Mesendoderm (in vitro differentiated cells): Measurements from ENCODE around the gene PAPOLA.
A peak's percentile ranks its signal among the peaks of the same experiment; 100 is the strongest.

ENCODE experiments used
- DNase-seq: peaks from one replicate; pipeline ENCODE4 v3.0.0; 2013
- H2AK5ac ChIP-seq: 2 replicates; pipeline ENCODE4 v1.6.1; 2013; ENCODE audit warnings: low read length, inconsistent platforms
- H2BK120ac ChIP-seq: 2 replicates; pipeline ENCODE4 v1.6.1; 2013; ENCODE audit warnings: low read depth, mild to moderate bottlenecking, low read length, moderate library complexity, mixed read lengths
- H2BK15ac ChIP-seq: replicated peaks from 2 replicates; pipeline ENCODE4 v1.6.1; 2013; ENCODE audit warnings: low read depth, mild to moderate bottlenecking, moderate library complexity
- H2BK5ac ChIP-seq: 2 replicates; pipeline ENCODE4 v1.6.1; 2013; ENCODE audit warnings: low read length, inconsistent platforms
- H3K18ac ChIP-seq: 2 replicates; pipeline ENCODE4 v1.6.1; 2013; ENCODE audit warnings: mild to moderate bottlenecking, low read length, mixed read lengths
- H3K23ac ChIP-seq: one replicate; pipeline ENCODE4 v1.6.1; 2013; ENCODE audit warnings: low read length
- H3K27ac ChIP-seq: 2 replicates; pipeline ENCODE4 v1.5.1; 2013; ENCODE audit warnings: low read depth, mild to moderate bottlenecking, inconsistent platforms, low read length, moderate library complexity
- H3K27me3 ChIP-seq: 2 replicates; pipeline ENCODE4 v1.6.1; 2013; ENCODE audit warnings: low read length, control low read depth, mild to moderate bottlenecking, inconsistent platforms; ENCODE audit not compliant: insufficient read depth, poor library complexity
- H3K36me3 ChIP-seq: 2 replicates; pipeline ENCODE4 v1.6.1; 2013; ENCODE audit warnings: low read length, inconsistent platforms; ENCODE audit not compliant: control insufficient read depth, insufficient read depth
- H3K4ac ChIP-seq: one replicate; pipeline ENCODE4 v1.6.1; 2013; ENCODE audit warnings: low read depth, mild to moderate bottlenecking, low read length, moderate library complexity
- H3K4me1 ChIP-seq: 2 replicates; pipeline ENCODE4 v1.6.1; 2013; ENCODE audit warnings: low read depth, low read length, inconsistent platforms; ENCODE audit not compliant: control insufficient read depth
- H3K4me2 ChIP-seq: 2 replicates; pipeline ENCODE4 v1.6.1; 2013; ENCODE audit warnings: low read length
- H3K4me3 ChIP-seq: 2 replicates; pipeline ENCODE4 v1.5.1; 2013; ENCODE audit warnings: mild to moderate bottlenecking, low read length
- H3K56ac ChIP-seq: one replicate; pipeline ENCODE4 v1.6.1; 2013; ENCODE audit warnings: low read length
- H3K79me1 ChIP-seq: 2 replicates; pipeline ENCODE4 v1.6.1; 2013; ENCODE audit warnings: low read length, inconsistent platforms
- H3K79me2 ChIP-seq: 2 replicates; pipeline ENCODE4 v1.6.1; 2013; ENCODE audit warnings: mild to moderate bottlenecking, low read length; ENCODE audit not compliant: control insufficient read depth, insufficient read depth
- H3K9ac ChIP-seq: 2 replicates; pipeline ENCODE4 v1.6.1; 2013; ENCODE audit warnings: low read length, inconsistent platforms
- H4K5ac ChIP-seq: one replicate; pipeline ENCODE4 v1.6.1; 2013; ENCODE audit warnings: low read length
- H4K8ac ChIP-seq: one replicate; pipeline ENCODE4 v1.6.1; 2013; ENCODE audit warnings: low read depth, mild to moderate bottlenecking, control low read depth, low read length, moderate library complexity
- WGBS: extraction: QIAGEN DNeasy Blood & Tissue Kit; methylation state at CpG from one replicate; pipeline ENCODE4 v1.1.7; 2013; ENCODE audit warnings: low lambda C conversion rate, missing lambda C conversion rate; ENCODE audit not compliant: insufficient coverage; ENCODE audit errors: extremely low coverage; 5-methylcytosine and 5-hydroxymethylcytosine counted together

The PAPOLA gene

DNA sequence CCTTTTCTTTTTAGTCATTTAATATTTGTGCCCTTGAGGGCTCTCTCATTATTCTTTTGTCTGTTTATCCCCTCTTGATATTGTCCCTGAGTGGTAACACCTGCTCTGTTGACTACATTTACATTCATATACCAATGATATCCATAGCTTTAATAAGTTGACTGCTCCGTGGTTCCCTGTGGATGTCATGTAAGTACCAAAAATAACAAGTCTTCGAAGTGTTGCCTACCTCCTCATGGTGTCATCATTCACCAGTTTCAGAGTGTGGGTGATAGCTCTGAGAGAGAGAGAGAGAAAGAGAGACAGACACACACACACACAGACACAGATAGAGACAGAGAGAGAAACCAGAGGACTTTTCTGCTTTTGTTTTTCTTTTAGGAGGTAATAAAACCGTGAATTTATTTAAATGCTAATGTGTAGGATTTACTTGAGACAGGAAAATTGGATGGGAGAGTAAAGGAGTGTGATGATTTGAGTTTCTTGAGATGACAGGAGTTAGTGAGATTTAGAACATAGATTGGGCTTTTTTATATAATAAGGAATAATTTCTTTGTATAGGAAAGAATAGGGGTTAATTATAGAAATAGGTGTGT lies 52.2 kb downstream of the PAPOLA start:
- 100% methylated on average over 1 of the region's 3 CpGs for WGBS
- no peaks in the 10 kb centered on the region for H3K27me3 ChIP-seq
- H2BK120ac ChIP-seq = no peak overlapping the region
- H3K9ac ChIP-seq = no peak overlapping the region
- H3K79me2 ChIP-seq = no peaks in the 10 kb centered on the region
- H3K23ac ChIP-seq = no peak overlapping the region
- H3K18ac ChIP-seq = no peak overlapping the region
- no peak overlapping the region for H3K4me2 ChIP-seq
- no peak overlapping the region for H3K27ac ChIP-seq
- no peaks in the 10 kb centered on the region for H3K79me1 ChIP-seq
- H3K56ac ChIP-seq = no peak overlapping the region
- peaks cover 4% of the 10 kb centered on the region for H3K36me3 ChIP-seq
- no peak overlapping the region for H3K4me3 ChIP-seq
- no peak overlapping the region for H4K5ac ChIP-seq
- no peak overlapping the region for H2BK5ac ChIP-seq
- no peak overlapping the region for H3K4ac ChIP-seq
- no peak overlapping the region for H2AK5ac ChIP-seq
- H2BK15ac ChIP-seq = no peak overlapping the region
- no peak for DNase-seq
- H3K4me1 ChIP-seq = no peaks in the 10 kb centered on the region
- H4K8ac ChIP-seq = no peak overlapping the region

DNA sequence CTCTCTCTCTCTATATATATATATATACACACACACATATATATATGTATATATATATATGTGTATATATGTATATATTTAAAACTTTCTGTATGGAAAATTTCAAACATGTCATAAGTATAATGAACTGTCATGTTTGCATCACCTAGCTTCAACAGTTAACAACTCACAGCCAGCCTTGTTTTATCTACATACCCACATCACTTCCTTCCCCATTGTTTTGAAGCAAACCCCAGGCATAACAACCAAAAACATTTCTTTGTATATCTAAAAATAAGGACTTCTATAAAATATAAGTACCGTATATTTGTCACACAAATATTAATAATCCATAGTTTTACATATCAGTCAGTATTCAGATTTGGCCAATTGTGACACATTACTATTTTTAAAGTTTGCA lies 57.4 kb downstream of the PAPOLA start:
- H2BK5ac ChIP-seq = no peak overlapping the region
- H3K4me3 ChIP-seq = no peak overlapping the region
- no peak overlapping the region for H4K5ac ChIP-seq
- peaks cover 2% of the 10 kb centered on the region for H3K36me3 ChIP-seq
- no peak overlapping the region for H3K56ac ChIP-seq
- DNase-seq = no peak
- H3K4me2 ChIP-seq = no peak overlapping the region
- no peak overlapping the region for H3K4ac ChIP-seq
- no peak overlapping the region for H2AK5ac ChIP-seq
- no peak overlapping the region for H3K9ac ChIP-seq
- H4K8ac ChIP-seq = no peak overlapping the region
- no peaks in the 10 kb centered on the region for H3K79me1 ChIP-seq
- H2BK15ac ChIP-seq = no peak overlapping the region
- H3K79me2 ChIP-seq = no peaks in the 10 kb centered on the region
- H3K23ac ChIP-seq = no peak overlapping the region
- H3K27ac ChIP-seq = no peak overlapping the region
- WGBS = no CpG with 5 or more reads among the region's 1 CpG
- no peak overlapping the region for H2BK120ac ChIP-seq
- no peaks in the 10 kb centered on the region for H3K4me1 ChIP-seq
- no peak overlapping the region for H3K18ac ChIP-seq
- no peaks in the 10 kb centered on the region for H3K27me3 ChIP-seq

DNA sequence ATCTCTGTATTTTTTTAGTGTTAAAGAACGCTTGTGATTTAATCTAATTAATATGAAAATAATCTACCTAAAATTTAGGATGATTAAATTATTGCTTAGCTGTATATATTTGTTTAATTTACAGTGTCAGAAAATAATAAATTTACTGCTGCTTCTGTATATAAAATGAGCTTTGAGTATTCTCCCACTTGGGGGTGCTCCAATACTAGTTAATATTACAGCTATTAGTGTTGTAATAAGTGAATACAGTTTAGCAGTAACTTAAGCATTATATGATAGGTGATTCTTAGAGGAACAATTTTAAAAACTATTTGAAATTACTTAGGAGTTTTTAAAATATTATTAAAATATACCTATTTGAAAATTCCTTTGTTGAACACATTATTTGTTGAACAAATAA lies 62.2 kb downstream of the PAPOLA start:
- Histone ChIP-seq H3K79me2 (no peaks in the 10 kb centered on the region), H2BK120ac (no peak overlapping the region), H2BK15ac (no peak overlapping the region), H3K27me3 (no peaks in the 10 kb centered on the region), H3K4me1 (no peaks in the 10 kb centered on the region), H3K9ac (no peak overlapping the region), H3K4ac (no peak overlapping the region), H3K18ac (no peak overlapping the region), H3K56ac (no peak overlapping the region), H3K27ac (no peak overlapping the region), H3K4me2 (no peak overlapping the region), H4K5ac (no peak overlapping the region), H3K23ac (no peak overlapping the region), H2BK5ac (no peak overlapping the region), H4K8ac (no peak overlapping the region), H2AK5ac (no peak overlapping the region), H3K36me3 (no peaks in the 10 kb centered on the region), H3K79me1 (no peaks in the 10 kb centered on the region), H3K4me3 (no peak overlapping the region)
- DNase-seq = no peak
- no CpG with 5 or more reads among the region's 1 CpG for WGBS

DNA sequence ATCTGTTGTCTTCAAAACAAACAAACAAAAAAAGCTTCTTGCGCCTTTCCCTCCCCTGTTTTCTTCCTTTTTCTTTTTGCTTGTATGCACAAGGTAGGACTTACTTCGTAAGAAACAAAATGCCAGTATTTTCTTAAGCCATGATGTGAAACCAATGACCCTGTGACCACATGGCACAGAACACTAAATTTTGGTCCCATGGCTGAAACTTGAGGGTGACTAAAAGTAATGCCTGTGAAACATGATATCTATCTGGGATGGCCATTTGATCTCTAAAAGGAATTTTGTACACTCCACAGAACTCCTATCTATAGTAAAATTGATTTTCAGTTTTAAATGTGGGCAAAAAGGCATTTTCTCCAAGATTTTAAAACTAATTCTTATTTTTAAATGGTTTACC lies 63.6 kb downstream of the PAPOLA start:
- H4K8ac ChIP-seq = no peak overlapping the region
- no peak overlapping the region for H2BK5ac ChIP-seq
- no peak overlapping the region for H3K56ac ChIP-seq
- H2BK15ac ChIP-seq = no peak overlapping the region
- no peak overlapping the region for H2BK120ac ChIP-seq
- H3K79me2 ChIP-seq = no peaks in the 10 kb centered on the region
- no peak overlapping the region for H4K5ac ChIP-seq
- H3K4ac ChIP-seq = no peak overlapping the region
- no peak overlapping the region for H3K9ac ChIP-seq
- no peaks in the 10 kb centered on the region for H3K4me1 ChIP-seq
- H3K79me1 ChIP-seq = peaks cover 4% of the 10 kb centered on the region
- H3K23ac ChIP-seq = no peak overlapping the region
- H3K27me3 ChIP-seq = no peaks in the 10 kb centered on the region
- no peak overlapping the region for H3K4me3 ChIP-seq
- no peak overlapping the region for H2AK5ac ChIP-seq
- no peak overlapping the region for H3K27ac ChIP-seq
- no peak overlapping the region for H3K18ac ChIP-seq
- H3K4me2 ChIP-seq = no peak overlapping the region
- WGBS = no CpG with 5 or more reads among the region's 2 CpGs
- no peak for DNase-seq
- H3K36me3 ChIP-seq = no peaks in the 10 kb centered on the region

DNA sequence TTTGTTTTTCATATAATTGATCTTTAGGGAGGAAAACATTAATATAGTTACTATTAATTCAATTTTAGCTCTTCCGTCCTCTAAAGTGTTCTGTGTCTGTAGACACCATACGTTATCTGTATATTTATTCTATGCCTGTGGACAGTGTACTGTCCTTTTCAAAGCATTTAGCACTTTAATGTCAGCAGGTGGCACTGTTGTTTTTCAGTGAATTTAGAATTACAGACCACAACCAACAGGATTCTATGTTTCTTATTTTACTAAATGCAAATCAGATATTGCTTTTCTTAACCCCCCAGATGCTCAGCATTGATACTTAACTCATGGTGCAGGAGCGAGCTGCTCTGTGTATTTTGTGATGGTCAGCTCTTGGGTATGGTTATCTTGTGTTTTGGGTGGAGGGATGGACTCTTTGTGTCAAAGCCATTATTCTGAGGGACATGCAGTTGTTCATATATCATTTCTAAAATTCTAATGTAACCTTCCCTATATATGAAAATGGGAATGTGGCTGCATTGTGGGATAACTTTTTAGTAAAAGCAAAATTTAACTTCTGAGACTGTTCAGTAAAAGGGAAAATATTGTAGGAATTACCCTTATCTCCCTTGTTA lies 65.2 kb downstream of the PAPOLA start:
- H3K27ac ChIP-seq = no peak overlapping the region
- H2BK5ac ChIP-seq = no peak overlapping the region
- H3K79me1 ChIP-seq = peaks cover 4% of the 10 kb centered on the region
- no peak overlapping the region for H3K4me2 ChIP-seq
- H2AK5ac ChIP-seq = no peak overlapping the region
- H3K18ac ChIP-seq = no peak overlapping the region
- no peak overlapping the region for H2BK15ac ChIP-seq
- H3K56ac ChIP-seq = no peak overlapping the region
- no peaks in the 10 kb centered on the region for H3K36me3 ChIP-seq
- H3K79me2 ChIP-seq = no peaks in the 10 kb centered on the region
- H3K9ac ChIP-seq = no peak overlapping the region
- H3K4me3 ChIP-seq = no peak overlapping the region
- no peaks in the 10 kb centered on the region for H3K4me1 ChIP-seq
- no peak overlapping the region for H4K8ac ChIP-seq
- no peak overlapping the region for H3K4ac ChIP-seq
- H4K5ac ChIP-seq = no peak overlapping the region
- H3K27me3 ChIP-seq = no peaks in the 10 kb centered on the region
- peak; percentile 23 for DNase-seq
- H2BK120ac ChIP-seq = no peak overlapping the region
- no CpG with 5 or more reads among the region's 3 CpGs for WGBS
- no peak overlapping the region for H3K23ac ChIP-seq

DNA sequence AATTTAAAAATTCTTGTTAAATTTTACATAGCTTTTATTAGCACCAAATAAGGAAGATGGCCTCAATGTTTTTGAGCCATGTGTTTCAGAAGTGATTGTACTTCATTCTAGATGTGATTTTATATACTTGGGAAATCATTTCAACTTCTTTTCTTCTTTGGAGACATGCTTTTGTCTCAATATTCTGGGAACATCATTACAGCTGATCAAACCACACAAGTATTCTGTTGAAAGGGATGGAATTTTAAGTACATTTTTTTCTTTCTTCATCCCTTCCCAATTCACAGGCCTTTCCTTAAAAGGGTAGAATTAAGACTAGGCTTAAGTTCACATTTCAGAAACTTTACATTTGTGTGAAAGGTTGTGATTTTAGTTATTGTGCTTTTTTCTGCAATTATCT lies 66.4 kb downstream of the PAPOLA start:
- no peak overlapping the region for H4K5ac ChIP-seq
- H3K36me3 ChIP-seq = no peaks in the 10 kb centered on the region
- H3K56ac ChIP-seq = no peak overlapping the region
- no peak overlapping the region for H3K4me2 ChIP-seq
- no peak overlapping the region for H3K9ac ChIP-seq
- peaks cover 4% of the 10 kb centered on the region for H3K79me1 ChIP-seq
- H2BK5ac ChIP-seq = no peak overlapping the region
- H2AK5ac ChIP-seq = no peak overlapping the region
- H3K79me2 ChIP-seq = no peaks in the 10 kb centered on the region
- H4K8ac ChIP-seq = no peak overlapping the region
- H3K4me1 ChIP-seq = peaks cover 4% of the 10 kb centered on the region
- no peak overlapping the region for H2BK120ac ChIP-seq
- H3K4ac ChIP-seq = no peak overlapping the region
- no peak overlapping the region for H3K18ac ChIP-seq
- H2BK15ac ChIP-seq = no peak overlapping the region
- no peaks in the 10 kb centered on the region for H3K27me3 ChIP-seq
- no peak for DNase-seq
- H3K4me3 ChIP-seq = no peak overlapping the region
- H3K27ac ChIP-seq = no peak overlapping the region
- no peak overlapping the region for H3K23ac ChIP-seq
